DMS114 treated with DMSO at 0.1 percent for 48 hours (cell line): ENCODE results near the gene FADD.
"Not testable (repeated sequence)": the region's sequence is repeated elsewhere in the genome, so short reads cannot be mapped to it uniquely, and the experiment has no call there.

Experiments used
- DNase-seq: peaks from one replicate; lab custom pipeline; 2025; ENCODE audit not compliant: unreplicated experiment; lab: John Stamatoyannopoulos, UW

FADD gene

DNA sequence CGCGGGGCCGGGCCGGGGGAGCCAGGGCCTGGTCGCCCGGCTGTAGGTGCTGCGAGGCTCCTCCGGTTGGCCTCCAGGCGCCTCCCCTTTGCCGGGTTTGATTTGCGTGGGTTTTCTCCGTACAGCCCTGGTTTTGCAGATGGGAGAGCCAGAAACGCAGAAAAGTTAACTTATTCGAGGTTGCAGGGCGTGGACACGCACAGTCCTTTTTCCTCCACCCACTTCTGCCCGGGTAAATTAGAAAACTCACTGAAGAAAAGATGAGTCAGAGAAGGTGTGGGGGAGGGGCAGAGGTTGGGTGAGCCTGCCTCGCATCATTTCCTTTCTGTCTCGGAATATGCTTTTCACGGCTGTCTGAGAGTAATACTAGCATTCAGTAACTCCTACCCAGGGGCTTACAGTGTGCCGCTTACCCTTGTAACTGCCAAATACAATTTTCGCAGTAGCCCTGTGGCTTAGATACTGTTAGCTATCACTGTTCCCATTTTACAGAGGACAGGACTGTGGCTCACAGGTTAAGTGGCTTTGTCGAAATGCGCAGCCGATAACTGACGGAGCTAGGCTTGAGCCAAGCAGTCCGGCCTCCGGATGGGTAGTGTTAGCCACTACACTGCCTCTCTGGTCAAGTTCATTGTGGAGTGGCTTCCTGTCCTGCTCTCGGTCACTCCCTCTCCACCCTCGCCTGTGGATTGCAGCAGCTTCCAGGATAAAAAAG, 812 bp downstream of the FADD start:
- no peak for DNase-seq

DNA sequence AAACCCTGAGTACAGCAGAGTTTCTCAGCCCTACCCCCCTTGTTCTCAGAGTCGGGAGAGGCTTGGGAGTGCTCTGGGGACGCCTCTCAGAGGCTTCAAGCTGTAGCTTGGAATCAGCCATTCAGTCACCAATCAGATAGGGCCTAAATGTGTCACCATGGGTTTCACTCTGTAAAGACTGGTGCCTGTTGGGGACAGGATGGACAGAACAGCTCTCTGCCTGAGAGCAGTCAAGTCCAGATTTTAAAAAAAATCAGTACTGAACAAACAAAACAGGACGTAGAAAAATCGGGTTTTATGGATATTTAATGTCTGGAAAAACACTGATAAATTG, 1.3 kb downstream of the FADD start:
- no peak for DNase-seq

DNA sequence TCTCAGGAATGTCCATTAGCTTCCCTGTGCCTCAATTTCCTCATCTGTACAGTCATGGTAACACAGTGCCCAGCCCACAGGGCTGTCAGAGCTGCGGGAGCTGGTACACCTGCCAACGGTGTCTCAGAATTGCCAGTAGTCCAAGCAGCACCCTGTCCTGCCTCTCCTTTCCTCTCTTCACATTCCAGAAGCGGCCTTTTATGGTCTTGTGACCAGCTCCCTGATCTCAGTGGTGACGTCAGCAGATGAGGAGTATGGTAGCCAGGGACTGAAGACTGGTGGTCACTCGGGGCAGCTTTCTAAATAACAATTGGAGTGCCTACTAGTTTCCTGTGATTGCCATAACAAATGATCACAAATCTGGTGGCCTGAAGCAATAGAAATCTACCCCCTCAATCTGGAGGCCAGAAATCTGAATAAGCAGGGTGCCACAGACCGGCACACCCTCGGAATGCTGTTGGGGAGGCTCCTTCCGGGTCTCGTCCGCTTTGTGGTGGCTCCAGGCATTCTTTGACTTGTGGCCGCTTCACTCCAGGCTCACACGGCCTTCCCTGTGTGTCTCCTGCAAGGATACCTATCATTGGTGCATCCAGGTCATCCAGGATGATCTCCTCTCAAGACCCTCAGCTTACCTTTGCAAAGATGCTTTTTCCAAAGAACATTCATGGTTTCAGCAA, 2.1 kb downstream of the FADD start:
- no peak for DNase-seq

DNA sequence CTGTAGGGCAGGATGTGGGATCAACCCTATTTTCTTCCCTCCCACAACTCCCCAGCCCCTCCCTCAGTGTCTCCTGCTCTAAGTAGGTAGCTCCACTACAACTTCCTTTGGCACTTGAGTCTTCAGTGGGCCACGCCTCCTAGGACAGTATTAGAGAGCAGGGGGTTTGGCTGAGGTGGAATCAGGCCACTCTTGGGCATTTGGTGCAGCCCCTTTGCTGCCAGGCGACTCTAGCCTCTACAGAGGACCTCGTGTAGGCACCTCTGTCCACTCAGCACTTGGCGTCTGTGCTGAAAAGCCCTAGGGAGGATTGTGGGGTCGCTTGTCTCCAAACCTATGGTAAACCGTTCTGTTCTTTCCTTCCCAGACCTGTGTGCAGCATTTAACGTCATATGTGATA, 2.7 kb downstream of the FADD start:
- no peak for DNase-seq

DNA sequence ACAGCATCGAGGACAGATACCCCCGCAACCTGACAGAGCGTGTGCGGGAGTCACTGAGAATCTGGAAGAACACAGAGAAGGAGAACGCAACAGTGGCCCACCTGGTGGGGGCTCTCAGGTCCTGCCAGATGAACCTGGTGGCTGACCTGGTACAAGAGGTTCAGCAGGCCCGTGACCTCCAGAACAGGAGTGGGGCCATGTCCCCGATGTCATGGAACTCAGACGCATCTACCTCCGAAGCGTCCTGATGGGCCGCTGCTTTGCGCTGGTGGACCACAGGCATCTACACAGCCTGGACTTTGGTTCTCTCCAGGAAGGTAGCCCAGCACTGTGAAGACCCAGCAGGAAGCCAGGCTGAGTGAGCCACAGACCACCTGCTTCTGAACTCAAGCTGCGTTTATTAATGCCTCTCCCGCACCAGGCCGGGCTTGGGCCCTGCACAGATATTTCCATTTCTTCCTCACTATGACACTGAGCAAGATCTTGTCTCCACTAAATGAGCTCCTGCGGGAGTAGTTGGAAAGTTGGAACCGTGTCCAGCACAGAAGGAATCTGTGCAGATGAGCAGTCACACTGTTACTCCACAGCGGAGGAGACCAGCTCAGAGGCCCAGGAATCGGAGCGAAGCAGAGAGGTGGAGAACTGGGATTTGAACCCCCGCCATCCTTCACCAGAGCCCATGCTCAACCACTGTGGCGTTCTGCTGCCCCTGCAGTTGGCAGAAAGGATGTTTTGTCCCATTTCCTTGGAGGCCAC, 3.3 kb downstream of the FADD start:
- DNase-seq: no peak

DNA sequence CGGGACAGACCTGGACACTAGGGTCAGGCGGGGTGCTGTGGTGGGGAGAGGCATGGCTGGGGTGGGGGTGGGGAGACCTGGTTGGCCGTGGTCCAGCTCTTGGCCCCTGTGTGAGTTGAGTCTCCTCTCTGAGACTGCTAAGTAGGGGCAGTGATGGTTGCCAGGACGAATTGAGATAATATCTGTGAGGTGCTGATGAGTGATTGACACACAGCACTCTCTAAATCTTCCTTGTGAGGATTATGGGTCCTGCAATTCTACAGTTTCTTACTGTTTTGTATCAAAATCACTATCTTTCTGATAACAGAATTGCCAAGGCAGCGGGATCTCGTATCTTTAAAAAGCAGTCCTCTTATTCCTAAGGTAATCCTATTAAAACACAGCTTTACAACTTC, 3.9 kb downstream of the FADD start:
- no peak for DNase-seq

DNA sequence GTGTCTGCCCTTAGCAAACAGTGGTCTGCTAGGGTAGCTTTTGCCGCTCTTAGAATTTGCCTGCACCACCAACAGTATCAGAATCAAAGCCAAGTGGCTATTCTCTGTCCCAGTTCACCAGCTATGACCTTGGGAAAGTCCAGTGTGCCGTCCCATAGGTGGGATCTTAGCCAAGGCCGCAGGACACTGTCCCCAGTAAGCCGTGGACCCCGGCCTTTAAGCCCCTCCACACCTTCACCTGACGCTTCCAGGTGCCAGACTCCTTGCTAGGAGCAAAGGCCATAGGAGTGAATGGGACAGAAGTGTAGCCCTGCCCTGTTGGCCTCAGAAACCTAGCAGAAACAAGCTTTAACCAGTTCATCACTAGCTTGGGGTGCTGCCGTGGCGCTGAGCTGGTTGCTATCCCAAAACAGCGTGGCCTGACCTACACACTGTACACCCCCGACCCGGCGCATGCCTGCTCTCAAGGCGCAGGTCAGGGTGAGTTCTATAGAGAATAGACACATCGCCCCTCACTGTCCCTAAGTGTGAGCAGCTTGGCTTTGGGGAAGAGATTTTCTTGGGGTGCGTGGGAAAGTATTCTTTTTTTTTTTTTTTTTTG, 4.5 kb downstream of the FADD start:
- no peak for DNase-seq

DNA sequence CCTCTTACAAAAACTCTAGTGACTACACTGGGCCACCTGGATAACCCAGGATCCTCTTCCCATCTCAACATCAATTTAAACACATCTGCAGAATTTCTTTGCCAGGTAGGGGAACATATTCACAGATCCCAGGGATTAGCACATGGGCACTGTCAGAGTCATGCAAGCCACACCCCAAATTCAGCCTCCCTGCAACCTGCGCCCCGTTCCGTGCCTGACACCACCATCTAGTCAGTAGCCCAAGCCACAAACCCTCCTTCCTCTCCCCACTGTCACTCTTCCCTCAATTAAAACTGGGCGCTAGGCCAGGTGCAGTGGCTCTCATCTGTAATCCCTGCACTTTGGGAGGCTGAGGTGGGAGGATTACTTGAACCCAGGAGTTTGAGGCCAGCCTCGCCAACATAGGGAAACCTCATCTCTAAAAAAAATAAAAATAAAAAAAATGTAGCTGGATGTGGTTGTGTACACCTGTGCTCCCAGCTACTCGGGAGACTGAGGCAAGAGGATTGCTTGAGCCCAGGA, 6.4 kb downstream of the FADD start:
- no peak for DNase-seq

DNA sequence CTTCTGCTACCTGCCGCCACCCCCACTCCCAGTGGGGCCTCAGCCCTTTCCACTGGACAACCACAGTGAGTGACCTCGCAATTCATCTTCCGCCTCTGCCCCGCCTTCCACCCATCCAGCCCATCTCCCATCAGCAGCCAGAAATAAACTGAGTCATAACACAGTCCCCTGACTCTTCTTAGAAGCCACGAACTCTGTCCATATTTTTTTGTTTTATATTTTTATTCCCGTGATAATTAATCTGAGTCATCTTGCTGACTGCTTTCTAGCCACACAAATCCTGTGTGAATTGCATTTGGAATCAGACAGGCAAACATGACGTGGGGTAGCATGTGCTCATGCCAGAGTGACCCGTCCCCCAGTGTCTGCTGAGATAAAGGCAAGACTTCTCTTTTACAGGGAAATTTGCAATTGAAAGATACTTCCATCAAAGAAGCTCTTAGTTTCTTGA, 7.0 kb downstream of the FADD start:
- no peak for DNase-seq

DNA sequence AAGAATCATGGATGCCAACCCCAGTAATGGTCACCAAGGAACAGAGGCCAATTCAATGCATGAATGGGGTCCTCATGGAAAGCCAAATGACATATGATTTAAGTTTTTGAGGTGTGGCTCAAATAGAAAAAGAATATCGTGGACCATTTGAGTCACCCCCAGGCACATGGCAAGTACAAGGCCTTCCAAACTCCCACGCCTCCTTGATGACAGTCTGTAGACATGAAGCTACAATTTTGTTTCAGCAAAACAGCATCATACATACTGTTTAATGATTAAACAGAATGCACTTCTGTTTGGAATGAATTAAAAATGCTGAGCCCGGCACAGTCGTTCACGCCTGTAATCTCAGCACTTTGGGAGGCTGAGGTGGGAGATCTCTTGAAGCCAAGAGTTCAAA, 7.4 kb downstream of the FADD start:
- DNase-seq: no peak

DNA sequence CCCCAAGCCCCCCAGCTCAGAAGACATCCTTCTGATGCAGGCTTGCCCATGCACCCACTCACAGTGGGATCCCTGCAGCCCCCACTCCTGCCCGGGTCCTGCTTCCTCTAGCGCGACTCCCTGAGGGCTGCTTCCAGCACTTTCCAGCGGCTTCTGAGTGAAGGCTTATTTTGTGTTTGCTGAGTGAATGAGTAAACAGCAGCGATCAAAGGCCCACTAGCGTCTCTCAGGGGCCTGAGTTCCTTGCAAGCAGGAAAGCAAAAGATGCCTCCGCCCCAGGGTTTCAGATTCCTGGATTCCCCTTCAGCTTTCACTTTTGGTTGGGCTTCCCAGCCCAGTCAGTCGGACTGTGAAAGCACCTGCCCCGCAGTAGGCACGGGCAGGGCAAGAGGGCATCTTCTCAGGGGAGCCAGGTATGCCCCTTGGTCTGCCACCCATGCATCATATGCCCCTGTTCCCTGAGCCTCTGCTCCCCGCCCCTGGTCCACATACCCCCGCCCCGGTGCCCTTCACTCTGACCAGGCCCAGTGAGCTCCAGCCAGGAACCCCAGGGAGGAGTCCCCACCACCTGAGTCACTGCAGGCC, 9.2 kb downstream of the FADD start:
- DNase-seq: no peak

DNA sequence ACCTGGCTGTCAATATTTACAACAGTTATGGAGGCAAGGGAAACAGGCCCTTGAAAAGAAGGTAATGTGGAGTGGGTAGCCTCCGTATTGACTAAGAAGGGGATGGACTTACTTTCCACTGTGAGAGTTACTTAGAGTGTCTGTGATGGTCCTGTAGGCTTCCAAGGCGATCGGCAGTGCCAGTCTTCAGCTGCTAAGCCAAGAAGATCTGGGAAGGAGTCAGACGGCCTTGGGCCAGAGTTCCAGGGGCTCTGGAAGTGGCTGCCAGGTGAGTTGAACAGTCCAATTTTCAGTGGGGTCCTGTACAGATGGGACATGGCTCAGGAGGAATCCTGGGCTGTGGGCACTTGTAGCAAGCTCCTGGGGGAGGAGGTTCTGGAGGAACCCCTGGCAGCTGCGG, 14.3 kb downstream of the FADD start:
- DNase-seq: not testable (repeated sequence)

DNA sequence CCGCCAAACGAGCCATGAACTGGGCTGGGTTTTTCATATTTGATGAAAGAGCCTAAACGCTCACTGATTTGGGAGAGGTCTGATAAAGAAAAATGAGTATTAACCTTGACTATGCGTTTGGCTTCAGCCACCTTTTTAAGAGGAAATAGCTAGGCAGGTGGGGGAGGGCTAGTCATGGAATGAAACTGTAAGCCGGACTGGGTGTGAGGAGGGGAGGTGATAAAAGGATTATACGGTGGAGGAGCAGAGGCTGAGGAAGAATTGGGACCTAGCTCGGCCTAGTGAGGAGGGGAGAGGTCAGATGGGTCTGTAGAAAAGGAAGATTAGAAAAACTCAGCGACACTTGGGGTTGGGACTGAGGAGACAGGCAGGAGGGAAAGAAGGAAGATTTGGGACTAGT, 15.0 kb downstream of the FADD start:
- DNase-seq: not testable (repeated sequence)

DNA sequence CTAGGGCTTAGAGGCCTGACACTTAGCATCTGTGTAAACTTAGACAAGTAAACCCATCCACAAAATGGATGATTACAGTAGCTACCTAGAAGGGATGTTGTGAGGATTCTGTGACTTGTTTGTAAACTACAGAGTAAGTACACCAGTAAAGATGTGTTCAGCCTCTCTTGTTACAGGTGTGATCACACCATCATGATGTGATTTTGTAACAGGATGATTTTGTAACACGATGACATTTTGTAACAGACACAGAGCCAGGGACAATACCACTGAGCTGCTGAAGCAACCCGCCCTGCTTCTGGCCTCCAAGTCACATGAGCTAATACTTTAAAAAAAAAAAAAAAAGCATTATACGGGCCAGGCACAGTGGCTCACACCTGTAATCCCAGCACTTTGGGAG, 17.0 kb downstream of the FADD start:
- no peak for DNase-seq

DNA sequence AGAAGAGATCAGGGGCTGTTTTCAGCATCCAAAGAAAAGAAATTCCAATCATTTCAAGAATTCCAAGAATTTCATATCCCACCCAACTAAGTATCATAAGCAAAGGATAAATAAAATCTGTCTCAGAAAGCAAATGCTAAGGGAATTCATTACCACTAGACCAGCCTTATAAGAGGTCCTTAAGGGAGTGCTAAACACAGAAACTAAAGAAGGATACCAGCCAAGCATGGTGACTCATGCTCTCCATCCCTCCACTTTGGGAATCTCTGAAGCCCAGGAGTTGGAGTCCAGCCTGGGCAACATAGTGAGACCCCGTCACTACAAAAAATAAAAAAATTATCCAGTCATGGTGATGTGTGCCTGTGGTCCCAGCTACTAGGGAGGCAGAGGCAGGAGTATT, 17.8 kb downstream of the FADD start:
- DNase-seq: no peak

DNA sequence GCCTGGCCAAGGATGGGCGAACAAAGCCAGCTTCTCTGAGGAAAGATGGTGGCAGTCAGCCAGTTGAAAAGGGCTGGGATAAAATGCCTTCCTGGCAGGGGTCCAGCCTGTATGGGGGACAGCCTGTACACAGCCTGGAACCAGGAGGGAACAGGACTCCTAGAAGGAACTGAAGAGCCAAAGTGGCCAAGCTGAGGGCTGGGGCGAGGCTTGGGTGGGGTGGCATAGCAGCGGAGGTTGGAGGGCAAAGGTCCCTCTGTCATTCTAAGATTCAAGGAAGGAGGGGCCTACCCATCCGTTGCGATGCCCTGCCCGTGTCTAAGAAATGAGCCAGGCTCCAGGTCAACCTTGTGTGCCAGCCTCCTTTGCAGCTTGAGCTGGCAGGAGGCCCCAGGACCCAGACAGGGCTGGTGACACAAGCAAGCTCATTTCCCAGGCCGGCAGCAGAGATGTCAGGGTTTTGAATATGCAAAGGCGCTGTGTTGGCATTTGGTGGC, 22.6 kb downstream of the FADD start:
- DNase-seq: no peak

DNA sequence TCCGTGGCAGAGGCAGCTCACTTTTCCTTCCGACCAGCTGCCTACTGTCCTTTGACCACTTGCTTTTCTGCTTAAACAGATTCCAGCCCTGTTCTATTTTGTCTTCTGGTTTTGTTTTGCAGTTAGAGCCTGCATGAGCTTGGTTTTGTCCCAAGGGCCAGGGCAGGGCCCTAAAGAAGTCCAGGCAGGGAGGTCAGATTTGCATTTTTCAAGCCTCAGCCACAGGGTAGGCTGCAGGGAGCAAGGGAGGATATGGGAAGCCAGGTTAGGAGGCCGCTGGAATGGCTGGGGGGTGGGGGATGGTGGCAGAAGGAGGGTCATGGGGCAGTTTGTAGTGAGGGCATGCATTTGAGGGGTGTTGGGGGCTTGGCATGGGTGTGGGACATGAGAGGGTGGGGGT, 23.1 kb downstream of the FADD start:
- DNase-seq: no peak

DNA sequence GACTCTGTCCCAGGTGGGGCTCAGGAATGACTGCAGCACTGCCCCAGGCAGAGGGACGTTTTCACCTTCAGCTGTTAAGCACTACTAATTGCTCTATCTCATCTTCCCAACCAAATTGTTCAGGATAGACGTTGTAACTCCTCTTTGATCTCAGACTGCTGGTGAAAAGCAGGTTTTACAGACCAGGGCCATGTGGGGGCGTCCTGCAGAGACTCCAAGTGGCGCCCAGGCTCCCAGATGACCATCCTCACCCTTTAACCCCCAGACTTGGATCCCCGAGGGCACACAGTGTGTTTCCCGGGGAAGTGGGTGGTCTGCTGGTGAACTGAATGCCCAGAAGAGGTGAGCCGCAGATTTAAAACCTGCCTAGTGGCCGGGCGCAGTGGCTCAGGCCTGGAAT, 23.9 kb downstream of the FADD start:
- no peak for DNase-seq

DNA sequence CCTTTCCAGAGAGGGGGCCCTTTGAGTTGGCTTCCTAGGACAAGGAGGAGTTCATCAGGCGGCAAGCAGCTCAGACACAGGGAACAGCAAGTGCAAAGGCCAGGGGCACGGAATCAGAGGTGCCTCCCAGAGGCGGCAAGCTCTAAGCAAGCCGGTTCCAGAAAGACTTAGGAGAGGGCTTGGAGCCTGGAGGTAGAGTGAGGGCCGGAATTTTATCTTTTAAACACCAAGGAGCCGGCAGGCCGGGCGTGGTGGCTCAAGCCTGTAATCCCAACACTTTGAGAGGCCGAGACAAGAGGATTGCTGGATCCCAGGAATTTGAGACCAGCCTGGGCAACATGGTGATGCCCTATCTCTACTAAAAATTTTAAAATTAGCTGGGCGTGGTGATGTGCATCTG, 26.6 kb downstream of the FADD start:
- DNase-seq: no peak

DNA sequence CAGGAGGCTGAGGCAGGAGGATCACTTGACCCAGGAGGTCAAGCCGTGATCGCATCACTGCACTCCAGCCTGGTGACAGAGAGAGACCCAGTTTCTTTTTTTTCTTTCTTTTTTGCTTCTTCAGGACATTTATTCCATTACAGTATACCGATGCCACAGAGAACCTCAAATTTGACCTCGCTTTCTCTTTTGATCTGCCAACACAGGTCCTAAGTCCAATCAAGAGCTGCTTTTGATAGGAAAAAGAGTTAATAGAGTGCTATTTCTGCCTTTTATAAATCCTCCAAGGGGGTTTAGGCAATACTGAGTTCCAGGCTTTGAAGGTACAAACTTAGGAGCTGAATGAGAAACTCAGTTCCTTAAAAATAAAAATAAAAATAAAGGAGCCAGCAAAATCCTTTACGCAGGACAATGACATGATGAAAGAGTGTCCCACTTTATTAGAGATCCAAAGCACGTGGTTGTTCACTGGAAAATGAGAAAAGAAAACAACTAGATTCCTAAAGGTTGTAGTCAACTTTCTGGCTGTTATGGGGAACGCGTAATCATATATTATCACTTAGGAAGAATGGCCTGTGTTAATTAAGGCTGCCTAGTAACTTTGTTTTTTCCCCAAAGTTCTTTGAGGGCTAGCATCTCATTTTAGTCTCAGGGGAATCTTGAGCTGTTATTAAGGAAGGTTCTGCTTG, 27.2 kb downstream of the FADD start:
- no peak for DNase-seq
